HG03575 (cell line): ENCODE results near the gene CEND1.

ENCODE experiments used
- ATAC-seq: cut with Tn5 transposase; IDR thresholded peaks from one replicate; pipeline ENCODE4 v1.9.1; 2021; ENCODE audit not compliant: unreplicated experiment, insufficient number of reproducible peaks, low FRiP score; ENCODE audit errors: extremely low read depth

Gene CEND1

GRCh38 chr11:789943-790342 lies at the start of gene CEND1:
Gene CEND1 (minus strand): TSS chr11:790090. CDS start chr11:788576, 1,514 bp downstream.
- ATAC-seq: no peak

- ATAC-seq: no peak
Observed at GRCh38 chr11:839280-839623, 49.4 kb upstream of the CEND1 start.

GRCh38 chr11:838441-839279 lies 48.8 kb upstream of the CEND1 start:
- ATAC-seq: no peak

- ATAC-seq: no peak
Observed at GRCh38 chr11:837990-838307, 48.1 kb upstream of the CEND1 start.

GRCh38 chr11:837189-837989 lies 47.5 kb upstream of the CEND1 start:
- ATAC-seq: no peak

GRCh38 chr11:836700-837099 lies 46.8 kb upstream of the CEND1 start:
- ATAC-seq: no peak

GRCh38 chr11:836274-836673 lies 46.4 kb upstream of the CEND1 start:
- ATAC-seq: no peak

- no peak for ATAC-seq
Observed at GRCh38 chr11:834371-835316, 44.8 kb upstream of the CEND1 start.

- ATAC-seq: no peak
Observed at GRCh38 chr11:833849-834311, 44.0 kb upstream of the CEND1 start.

GRCh38 chr11:833114-833791 lies 43.4 kb upstream of the CEND1 start:
- ATAC-seq: no peak

GRCh38 chr11:832529-833113 lies 42.7 kb upstream of the CEND1 start, which contains the start of gene CD151:
Gene CD151 (plus strand): TSS chr11:832952. CDS start chr11:836070, 3,118 bp downstream.
- no peak for ATAC-seq

GRCh38 chr11:831961-832528 lies 42.2 kb upstream of the CEND1 start:
- ATAC-seq: no peak

GRCh38 chr11:831118-831864 lies 41.4 kb upstream of the CEND1 start:
- ATAC-seq: no peak

- ATAC-seq: no peak
Observed at GRCh38 chr11:830295-831117, 40.6 kb upstream of the CEND1 start.

- ATAC-seq: no peak
Observed at GRCh38 chr11:829847-830294, 40.0 kb upstream of the CEND1 start.

- no peak for ATAC-seq
Observed at GRCh38 chr11:829176-829846, 39.4 kb upstream of the CEND1 start.
